ENCODE measurements around the gene PCNT.

GRCh38 chr21:46455575-46456385, 131.8 kb downstream of the PCNT start:
- TF ChIP-seq POLR2A (IDR thresholded peaks at IDR 0.05), result no peak
- no peak for TF ChIP-seq CTCF (IDR thresholded peaks at IDR 0.05)
- no peak for TF ChIP-seq POLR2AphosphoS5 (IDR thresholded peaks at IDR 0.05)

Measured in breast epithelium (tissue), 3 donors.